22Rv1 (cell line): ENCODE measurements around the gene CD69.

Source experiments
- H3K27ac ChIP-seq: fragments of 450-650 bp; 2 replicates; pipeline ENCODE4 v1.5.1; 2017
- CTCF ChIP-seq: fragments of 450-650 bp; IDR thresholded peaks from 2 replicates; pipeline ENCODE4 v1.5.1; 2017; ENCODE audit warnings: mild to moderate bottlenecking
- ZFX ChIP-seq: fragments of 450-650 bp; IDR thresholded peaks from 2 replicates; pipeline ENCODE4 v1.6.1; 2017; ENCODE audit warnings: antibody characterized with exemption, borderline replicate concordance

The CD69 gene

GRCh38 chr12:9797722-9798619 is 37.3 kb upstream of the CD69 start:
- TF ChIP-seq CTCF (peak; percentile 86), ZFX (no peak)
- H3K27ac ChIP-seq, result no peak overlapping the region

- no peak overlapping the region for H3K27ac ChIP-seq
Observed at GRCh38 chr12:9796971-9797370, 36.3 kb upstream of the CD69 start.

GRCh38 chr12:9796346-9796745 is 35.6 kb upstream of the CD69 start:
- TF ChIP-seq CTCF, result no peak
- no peak for TF ChIP-seq ZFX
- H3K27ac ChIP-seq, result no peak overlapping the region

More at GRCh38 chr12:9796971-9797370, 36.3 kb upstream of the CD69 start:
- no peak for TF ChIP-seq CTCF
- no peak for TF ChIP-seq ZFX

- TF ChIP-seq ZFX, result no peak
- no peak overlapping the region for H3K27ac ChIP-seq
Observed at GRCh38 chr12:9795945-9796344, 35.2 kb upstream of the CD69 start.

- no peak overlapping the region for H3K27ac ChIP-seq
- TF ChIP-seq CTCF (no peak), ZFX (no peak)
Observed at GRCh38 chr12:9794484-9795093, 33.9 kb upstream of the CD69 start.

- no peak overlapping the region for H3K27ac ChIP-seq
Observed at GRCh38 chr12:9793779-9794395, 33.2 kb upstream of the CD69 start.

More at GRCh38 chr12:9793779-9794395, 33.2 kb upstream of the CD69 start:
- TF ChIP-seq ZFX (no peak), CTCF (no peak)
